OCI-LY7 (cell line): Measurements from ENCODE around the gene HES7.

Source experiments
- EZH2phosphoT487 ChIP-seq: fragments of 200-600 bp; sonication (generic); IDR thresholded peaks from 2 replicates; pipeline ENCODE4 v1.6.1; 2018; ENCODE audit warnings: low read depth, borderline replicate concordance, mild to moderate bottlenecking, mixed run types, antibody characterized with exemption, low read length, moderate library complexity, mixed read lengths
- TF ChIP-seq, protein P1 (sequence below): fragments of 200-600 bp; sonication (generic); conservative IDR thresholded peaks from 2 replicates; pipeline ENCODE4 v1.5.1; 2014; ENCODE audit warnings: mild to moderate bottlenecking, antibody characterized with exemption, low read length, moderate library complexity, mixed read lengths

- TF ChIP-seq, protein P1, sequence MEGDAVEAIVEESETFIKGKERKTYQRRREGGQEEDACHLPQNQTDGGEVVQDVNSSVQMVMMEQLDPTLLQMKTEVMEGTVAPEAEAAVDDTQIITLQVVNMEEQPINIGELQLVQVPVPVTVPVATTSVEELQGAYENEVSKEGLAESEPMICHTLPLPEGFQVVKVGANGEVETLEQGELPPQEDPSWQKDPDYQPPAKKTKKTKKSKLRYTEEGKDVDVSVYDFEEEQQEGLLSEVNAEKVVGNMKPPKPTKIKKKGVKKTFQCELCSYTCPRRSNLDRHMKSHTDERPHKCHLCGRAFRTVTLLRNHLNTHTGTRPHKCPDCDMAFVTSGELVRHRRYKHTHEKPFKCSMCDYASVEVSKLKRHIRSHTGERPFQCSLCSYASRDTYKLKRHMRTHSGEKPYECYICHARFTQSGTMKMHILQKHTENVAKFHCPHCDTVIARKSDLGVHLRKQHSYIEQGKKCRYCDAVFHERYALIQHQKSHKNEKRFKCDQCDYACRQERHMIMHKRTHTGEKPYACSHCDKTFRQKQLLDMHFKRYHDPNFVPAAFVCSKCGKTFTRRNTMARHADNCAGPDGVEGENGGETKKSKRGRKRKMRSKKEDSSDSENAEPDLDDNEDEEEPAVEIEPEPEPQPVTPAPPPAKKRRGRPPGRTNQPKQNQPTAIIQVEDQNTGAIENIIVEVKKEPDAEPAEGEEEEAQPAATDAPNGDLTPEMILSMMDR: no peak
- no peak for TF ChIP-seq EZH2phosphoT487
Measured at GRCh38 chr17:8072341-8072728, 51.6 kb downstream of the HES7 start.
